SHP77 (cell line): ENCODE results near the gene HDAC1.
A peak's percentile ranks its signal among the peaks of the same experiment; 100 is the strongest.
"Not testable (repeated sequence)": the region's sequence is repeated elsewhere in the genome, so short reads cannot be mapped to it uniquely, and the experiment has no call there.

Experiments used
- DNase-seq, 2 experiments: peaks; one replicate each; lab custom pipeline; 2025; lab: John Stamatoyannopoulos, UW

The HDAC1 gene

DNA sequence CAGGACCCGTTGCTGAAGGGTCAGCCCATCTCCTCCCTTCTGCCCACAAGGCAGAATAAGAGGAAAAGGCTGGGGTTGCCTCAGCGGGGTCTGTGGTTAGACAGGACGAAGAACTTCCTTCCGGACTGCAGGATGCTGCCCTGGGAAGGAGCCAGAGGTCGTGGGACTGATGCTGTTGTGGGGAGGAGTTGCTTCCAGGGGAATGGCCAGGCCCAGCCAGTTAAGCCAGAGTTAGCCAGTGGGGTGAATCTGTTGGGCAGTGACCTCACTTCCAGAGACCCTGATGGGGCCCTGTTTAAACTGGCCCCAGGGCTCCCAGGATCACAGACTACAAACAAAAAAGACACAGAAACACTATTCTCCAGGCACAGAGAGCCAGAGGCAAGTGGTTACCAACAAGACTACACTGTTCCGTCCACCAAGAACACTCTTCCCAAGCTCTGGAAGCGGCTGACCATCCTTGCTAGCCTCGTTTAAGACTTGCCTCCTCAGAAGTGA lies 57.4 kb downstream of the HDAC1 start:
- DNase-seq: no peak

DNA sequence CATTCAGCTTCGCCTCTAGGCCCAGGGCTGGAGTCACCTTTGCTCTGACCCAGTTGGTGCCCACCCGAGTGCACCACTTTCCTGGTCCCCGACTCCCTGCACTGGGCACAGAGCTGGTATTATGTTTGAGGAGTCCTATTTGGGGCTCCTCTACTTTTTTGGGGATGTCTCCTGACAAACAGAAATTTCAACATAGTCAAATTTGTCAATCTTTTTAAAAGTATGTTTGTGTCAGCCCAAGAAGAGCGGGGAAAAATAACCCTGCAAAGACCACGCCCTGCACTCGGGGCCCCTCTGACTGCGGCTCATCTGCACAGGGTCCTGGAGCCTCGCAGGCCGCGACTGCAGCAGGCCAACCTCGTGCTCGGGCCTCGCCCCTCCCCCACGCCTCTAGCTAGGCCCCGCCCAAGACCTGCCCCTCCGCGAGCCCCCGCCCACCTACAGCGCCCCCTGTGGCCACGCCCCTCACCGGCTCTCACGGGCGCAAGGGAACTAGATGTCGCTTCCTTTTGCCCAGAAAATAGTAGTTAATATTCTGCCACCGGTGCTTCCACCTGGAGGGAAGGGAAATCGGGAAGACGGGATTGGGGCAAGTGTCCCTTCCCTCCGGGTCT lies 59.0 kb downstream of the HDAC1 start:
- DNase-seq: peak; percentile 74 to 80

DNA sequence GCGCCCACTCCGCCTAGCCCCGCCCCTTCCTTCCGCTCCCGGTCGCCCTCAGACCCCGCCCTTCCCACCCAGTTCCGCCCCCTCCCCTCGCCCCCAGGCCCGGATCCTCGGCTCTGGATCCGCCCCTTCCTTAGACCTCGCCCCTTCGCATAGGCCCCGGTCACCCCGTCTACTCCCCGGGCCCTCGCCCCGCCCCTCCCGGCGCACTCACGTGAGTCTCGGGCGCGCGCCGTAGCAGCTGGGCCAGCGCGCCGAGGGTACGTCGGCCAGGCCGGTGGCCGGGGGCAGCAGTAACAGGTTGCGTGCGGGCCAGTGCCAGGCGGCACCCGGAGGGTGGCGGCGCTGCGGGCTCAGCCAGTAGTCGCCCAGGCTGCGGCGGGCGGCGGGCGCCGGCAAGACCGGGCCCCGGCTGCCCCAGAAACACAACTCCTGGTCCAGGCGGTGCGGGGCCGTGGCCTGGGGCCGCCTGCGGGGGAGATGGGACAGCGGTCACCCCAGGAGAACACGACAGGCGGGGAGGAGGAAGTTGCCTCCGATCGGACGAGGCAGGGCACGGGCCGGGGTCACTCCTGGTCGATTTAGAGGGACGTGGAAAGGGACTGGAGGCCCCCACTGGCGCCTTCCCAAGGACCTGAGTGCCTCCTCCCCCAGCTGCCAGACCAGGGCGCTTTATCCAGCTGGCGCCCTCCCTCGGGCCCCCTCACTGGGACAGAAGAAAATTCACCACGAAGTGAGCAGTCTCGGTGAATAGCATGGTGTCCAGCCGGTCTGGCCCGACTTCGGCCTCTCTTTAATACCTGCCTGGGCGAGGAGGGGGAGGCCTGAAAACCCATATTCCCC lies 59.7 kb downstream of the HDAC1 start:
- DNase-seq: peak; percentile 97 to 99

DNA sequence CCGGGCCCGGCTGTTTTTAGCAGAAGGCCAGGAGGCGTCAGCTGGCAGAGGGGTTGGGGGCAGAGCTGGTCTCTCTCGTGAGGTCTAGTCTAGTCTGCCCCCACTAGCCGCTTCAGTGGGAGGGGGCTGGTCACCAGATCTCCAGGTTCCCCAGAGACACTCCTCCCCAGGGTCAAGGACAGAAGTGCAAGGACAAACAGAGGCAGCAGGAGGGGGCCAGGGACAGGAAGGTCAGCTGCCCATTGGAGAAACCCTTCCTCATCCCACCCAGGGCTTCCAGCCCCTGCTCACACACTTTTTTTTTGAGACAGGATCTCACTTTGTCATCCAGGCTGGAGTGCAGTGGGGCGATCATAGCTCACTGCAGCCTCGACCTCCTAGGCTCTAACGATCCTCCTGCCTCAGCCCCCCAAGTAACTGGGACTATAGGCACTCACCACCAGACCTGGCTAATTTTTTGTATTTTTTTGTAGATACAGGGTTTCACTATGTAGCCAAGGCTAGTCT lies 60.4 kb downstream of the HDAC1 start:
- DNase-seq: no peak

DNA sequence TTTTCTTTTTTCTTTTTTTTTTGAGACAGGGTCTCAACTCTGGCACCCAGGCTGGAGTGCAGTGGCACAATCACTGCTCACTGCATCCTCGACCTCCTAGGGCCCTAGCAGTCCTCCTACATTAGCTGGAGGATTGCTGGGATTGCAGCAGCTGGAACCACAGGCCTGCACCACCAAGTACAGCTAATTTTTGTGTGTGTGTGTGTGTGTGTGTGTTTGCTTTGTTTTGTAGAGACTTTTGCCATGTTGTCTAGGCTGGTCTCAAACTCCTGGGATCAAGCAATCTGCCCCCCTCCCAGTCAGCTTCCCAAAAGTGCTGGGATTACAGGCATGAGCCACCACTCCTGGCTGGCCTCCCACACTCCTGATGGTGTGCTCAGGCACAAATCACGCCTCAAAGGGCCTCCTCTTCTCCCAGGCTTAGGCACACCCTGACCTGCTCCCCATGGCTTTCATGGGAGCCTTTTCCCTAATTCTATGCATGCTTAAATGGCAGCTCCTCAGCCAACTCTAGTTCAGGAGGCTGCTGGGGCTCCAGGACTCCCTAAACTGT lies 61.0 kb downstream of the HDAC1 start:
- DNase-seq: no peak

DNA sequence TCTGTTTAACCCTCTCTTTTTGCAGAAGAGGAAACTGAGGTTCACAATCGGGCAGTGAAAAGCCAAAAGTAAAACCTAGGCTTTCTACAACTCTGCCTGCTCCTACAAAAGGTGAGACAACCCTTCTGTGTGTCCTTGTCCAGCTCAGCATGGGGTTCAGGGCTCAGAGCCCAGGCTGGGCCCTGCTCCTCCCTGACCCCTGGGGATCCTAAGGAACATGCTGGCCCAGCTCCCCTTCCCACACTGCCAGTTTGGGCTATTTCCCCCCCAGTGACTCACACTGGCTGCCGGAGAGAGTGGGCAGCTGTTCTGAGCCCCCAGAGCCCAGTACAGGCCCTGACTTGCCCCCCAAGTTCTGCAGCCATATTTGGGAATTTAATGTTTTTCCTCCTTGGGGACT lies 61.5 kb downstream of the HDAC1 start:
- DNase-seq: no peak

DNA sequence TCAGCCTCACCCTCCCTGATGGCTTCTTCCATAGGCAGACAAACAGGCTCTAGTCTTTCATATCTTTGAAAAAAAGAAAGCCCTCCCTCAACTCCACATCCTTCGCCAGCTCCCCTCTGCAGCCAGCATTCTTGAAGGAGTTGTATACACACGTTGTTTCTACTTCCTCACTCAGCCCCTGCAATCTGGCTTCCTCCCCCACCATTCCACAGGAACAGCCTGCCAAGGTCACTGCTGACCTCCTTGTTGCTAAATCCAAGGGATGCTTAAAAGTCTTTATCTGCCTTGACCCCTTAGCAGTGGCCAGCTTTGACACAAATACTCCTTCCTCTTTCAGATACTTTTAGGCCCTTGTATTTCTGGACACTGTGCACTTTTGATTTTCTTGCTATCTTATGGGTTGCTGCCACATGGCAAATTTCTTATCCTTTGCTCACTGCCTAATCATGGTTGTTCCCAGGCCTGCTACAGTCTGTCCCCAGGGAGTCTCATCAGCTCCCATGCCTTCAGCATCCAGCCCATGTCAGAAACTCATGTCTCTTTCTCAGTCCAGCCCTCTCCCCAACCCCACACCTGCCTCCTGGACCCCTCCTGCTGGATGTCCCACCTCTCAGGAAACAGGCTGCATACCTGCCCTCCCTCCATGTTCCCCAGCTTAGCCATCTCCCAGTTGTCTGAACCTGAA lies 62.1 kb downstream of the HDAC1 start:
- no peak for DNase-seq

DNA sequence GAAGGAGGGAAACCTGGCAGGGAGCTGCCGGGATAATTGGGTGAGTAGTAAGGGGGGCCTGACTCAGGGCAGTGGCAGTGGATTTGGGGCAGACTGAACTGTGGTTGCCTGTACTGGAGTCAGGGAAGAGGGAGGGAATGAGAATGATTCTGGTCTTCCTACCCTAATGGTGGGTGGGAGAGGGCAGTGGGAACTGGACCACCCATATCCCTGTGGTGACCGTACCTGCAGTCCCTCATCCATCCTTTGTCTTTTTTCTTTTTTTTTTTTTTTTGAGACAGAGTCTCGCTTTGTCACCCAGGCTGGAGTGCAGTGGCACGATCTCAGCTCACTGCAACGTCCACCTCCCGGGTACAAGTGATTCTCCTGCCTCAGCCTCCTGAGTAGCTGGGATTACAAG lies 63.9 kb downstream of the HDAC1 start:
- not testable (repeated sequence) for DNase-seq

DNA sequence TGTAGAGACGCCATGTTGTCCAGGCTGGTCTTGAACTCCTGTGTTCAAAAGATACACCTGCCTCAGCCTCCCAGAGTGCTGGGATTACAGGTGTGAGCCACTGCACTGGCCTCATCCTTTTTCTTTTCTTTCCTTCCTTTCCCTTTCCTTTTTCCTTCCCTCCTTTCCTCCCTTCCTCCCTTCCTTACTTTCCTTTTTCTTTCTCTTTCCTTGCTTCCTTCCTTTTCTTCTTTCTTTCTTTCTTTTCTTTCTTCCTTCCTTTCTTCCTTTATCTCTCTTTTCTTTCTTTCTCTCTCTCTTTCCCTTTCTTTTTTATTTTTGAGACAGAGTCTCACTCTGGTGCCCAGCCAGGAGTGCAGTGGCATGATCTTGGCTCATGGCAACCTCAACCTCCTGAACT lies 64.6 kb downstream of the HDAC1 start:
- DNase-seq: no peak

DNA sequence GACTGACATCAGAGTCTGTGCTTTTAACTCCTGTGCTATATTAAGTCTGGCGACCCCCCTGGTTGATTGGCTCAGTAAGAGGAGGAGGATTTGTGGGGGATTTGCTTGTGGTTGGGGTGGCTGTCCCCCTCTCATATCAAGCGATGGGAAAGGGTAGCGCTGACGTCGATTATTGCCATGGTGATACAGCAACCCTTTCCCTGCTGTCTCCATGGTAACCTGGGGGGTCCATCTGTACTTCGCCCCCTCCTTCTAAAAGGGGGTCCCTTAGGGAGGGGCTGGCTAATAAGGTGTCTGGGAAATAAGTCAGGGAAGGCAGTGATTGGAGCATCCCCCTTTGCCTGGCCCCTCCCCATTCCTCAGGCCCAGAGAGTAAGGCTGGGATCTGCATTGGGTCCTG lies 65.7 kb downstream of the HDAC1 start:
- DNase-seq: no peak

DNA sequence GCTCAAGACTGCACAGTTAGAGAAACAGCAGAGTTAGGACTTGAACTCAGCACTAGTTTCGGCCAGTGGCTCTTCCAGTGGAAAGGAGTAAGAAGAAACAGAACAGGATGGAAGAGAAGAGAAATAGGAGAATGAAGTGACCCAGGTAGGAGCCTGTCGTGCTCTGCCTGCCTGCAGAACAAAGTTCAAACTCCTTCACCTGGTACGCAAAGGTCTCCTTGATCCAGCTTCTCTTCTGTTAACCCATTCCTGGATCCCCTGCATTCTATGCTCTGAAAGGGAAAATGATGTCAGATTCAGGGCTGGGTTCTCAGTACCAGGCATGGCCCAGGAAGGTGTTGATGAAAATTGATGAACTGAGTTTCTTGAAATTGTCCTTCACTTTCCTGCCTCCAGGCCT lies 66.6 kb downstream of the HDAC1 start:
- DNase-seq: no peak

DNA sequence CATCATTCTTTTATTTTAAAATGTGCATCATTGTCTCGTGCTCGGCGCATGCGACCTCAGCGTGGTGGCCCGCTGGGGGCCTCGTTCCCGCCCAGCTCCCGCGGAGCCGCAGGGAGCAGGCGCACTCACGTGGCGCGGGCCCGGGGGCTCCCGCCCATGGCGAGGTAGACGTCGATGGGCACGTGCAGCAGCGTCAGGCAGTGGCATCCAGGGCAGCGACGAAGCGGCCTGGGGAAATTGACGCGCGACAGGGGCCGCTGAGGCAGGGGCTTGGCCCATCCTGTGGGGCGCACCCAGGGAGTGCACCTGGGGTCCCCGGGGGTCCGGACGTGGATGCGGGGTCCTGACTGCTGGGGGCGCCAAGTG lies 69.4 kb downstream of the HDAC1 start:
- no peak for DNase-seq

DNA sequence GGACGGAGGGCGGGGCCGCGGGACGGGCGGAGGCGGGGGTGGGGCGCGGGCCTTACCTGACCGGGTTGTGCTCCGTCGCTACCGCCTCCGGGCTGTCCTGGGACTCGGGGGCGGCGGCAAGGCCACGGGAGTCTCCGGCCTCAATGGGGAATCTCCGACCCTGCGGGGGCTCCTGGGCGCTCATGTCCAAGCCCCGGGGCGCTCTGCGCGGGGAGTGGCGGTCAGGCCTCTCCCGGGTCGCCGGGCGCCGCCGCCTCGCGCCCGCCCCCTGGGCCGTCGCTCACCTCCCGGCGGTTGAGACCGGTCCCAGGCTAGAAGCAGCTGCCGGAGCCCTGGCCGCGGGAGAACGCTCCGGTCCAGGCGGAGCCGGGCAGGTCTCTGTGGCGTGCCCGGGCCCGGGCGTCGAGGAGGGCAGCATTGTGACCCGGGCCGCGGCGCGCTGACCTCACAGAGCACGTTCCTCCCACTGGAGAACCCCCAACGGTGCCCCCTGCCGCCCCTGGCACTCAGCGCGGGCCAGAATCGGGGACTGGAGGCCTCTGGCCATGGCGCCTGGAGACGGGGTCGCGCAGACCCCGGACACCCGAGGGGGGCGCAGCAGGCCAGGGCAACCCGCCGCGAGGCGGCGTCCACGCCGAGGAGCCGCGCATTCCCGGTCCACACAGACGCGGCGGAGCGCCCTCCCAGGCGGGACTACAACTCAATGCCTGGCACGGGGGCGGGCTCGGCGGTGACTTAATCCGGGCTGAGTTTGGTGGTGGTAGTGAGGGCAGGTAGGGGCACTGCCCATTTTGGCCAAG lies 70.0 kb downstream of the HDAC1 start:
- DNase-seq: no peak

DNA sequence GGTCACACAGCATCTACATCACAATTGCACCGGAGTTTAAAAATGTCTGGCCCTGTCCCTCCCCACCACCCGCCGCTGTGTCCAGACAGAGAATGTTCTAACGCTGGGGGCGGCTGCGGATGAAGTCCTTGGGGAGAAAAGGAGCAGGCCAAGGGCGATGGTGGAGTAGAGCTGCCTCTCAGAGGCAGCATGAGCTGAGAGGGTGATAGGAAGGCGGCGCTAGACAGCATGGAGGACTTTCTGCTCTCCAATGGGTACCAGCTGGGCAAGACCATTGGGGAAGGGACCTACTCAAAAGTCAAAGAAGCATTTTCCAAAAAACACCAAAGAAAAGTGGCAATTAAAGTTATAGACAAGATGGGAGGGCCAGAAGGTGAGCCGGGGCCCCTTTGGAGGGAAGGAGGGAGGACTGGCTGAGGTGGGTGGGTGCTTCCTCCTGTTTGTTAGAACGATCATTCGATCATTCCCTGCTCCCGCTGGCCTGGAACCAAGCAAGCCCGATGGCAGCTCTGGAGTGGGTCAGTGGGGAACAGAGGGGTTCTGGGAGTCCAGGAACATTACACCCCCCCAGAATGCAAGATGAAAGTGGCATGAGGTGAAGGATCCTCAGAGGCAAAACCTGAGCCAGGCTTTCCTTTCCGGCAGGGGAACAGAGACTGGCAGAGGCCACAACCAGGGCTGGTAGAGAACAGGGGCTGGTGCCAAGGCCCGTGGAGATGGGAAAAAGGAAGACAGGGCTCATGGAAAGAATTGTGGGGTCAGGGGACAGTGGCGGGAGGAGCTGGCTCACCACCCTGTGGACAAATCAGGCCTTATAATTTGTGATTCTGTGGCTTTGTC lies 70.8 kb downstream of the HDAC1 start, which contains the start of the genes FAM229A and TSSK3:
Gene FAM229A, minus strand, starts transcription at position 12 of the 840 bp plus-strand sequence. CDS start 394 bp downstream, outside the sequence.
Gene TSSK3, plus strand, starts transcription at position 66 of the 840 bp plus-strand sequence. Its CDS starts 163 bp downstream, at position 229.
- no peak for DNase-seq

DNA sequence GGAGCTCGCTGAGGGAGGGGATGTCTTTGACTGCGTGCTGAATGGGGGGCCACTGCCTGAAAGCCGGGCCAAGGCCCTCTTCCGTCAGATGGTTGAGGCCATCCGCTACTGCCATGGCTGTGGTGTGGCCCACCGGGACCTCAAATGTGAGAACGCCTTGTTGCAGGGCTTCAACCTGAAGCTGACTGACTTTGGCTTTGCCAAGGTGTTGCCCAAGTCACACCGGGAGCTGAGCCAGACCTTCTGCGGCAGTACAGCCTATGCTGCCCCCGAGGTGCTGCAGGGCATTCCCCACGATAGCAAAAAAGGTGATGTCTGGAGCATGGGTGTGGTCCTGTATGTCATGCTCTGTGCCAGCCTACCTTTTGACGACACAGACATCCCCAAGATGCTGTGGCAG lies 71.8 kb downstream of the HDAC1 start:
- no peak for DNase-seq

DNA sequence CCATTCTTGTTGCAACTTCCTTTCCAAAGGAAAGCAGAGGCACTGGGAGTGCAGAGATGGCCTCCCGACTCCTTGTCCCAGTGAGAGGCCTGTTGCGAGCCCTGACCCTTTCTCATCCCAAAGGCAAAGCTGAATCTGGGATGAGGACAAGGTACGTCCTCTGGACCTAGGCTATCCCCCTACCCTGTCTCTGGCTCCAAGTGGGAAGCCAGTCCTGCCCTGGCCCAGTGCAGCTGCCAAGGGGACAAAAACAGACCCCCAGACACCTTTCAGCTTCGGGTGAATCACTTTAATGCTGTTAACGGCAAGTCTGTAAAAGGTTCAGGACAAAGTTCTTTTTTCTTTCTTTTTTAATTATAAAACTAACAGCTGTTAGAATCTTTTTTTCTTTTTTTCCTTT lies 73.0 kb downstream of the HDAC1 start:
- DNase-seq: no peak

DNA sequence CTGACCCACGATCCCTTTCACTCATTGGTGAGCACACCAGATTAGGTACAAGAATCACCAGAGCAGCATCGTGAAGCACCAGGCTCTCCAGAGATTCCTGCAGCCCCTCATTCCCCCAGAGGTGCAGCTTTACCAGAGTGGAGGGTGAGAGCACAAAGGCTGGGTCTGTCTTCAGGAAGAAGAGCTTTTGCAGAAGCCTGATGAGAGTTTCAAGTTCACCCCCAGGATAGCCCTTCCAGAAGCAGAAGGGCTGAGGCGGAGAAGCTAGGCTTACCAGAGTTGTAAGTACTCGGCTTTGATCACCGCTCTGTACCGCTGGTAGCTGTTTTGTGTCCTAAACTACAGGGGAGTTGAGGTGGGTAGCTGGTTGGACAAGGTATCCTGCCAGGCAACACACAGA lies 73.6 kb downstream of the HDAC1 start:
- DNase-seq: no peak

DNA sequence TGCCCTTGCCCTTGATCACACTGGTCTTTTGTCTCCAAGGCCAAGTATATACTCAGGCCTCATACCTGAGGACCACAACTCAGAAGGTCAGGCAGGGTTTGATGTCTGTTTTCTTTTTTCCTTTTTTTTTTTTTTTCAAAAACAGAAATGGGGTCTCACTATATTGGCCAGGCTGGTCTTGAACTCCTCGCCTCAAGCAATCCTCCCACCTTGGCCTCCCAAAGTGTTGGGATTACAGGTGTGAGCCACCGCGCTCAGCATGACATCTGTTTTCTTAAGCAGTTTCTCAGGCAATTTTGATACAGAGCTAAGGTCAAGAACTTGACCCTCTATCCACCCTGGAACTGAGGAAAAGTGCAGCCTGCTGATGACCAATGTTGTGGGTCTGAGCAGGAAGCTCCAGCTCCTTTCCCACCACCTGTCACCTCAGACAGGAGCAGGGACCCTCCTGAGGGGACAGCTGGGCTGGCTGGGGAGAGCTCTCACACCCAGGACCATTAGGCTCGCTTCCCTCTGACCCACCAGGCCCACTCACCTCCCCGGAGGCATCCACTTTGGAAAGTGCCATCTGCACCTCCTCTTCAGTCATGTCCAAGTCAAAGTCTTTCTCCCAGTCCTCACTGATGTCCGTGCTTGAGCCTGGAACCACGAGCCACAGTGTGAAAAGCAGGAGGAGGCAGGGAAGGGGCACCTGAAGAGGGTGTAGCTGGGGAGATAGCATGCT lies 76.2 kb downstream of the HDAC1 start:
- DNase-seq: no peak

DNA sequence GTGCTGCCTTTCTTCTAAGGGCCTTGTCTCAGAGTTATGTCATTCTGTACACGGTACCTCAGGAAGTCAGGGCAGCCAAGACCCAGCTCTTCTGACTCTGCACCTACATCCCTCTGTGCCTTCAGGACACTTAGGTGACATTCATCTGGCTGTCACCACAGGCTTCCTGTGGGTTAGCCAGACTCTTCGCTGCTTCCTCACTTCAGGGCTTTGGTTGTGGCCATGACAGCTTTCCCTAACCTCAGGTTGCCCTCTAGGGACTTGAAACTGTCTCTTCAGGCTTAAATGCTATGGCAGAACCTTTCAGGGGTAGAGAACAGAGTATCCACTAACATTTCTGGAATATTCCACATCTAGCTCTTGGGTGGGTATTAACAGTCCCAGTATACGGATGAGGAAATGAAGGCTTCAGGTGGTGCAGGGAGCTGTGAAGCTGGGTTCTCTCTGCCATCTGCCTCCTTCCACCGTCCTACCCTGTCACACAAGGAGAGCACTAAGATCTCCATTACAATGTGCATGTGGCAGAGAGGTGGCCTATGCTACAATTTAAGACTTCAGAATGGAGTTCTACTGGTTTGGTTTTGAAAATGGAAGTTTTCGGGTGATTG lies 80.4 kb downstream of the HDAC1 start:
- DNase-seq: no peak
